SW 1271 (cell line): Measurements from ENCODE around the gene DYNLT1.
A peak's percentile ranks its signal among the peaks of the same experiment; 100 is the strongest.
"Not testable (repeated sequence)": the region's sequence is repeated elsewhere in the genome, so short reads cannot be mapped to it uniquely, and the experiment has no call there.

Experiments used
- DNase-seq, 2 experiments: peaks; one replicate each; lab custom pipeline; 2025; lab: John Stamatoyannopoulos, UW

Gene DYNLT1

DNA sequence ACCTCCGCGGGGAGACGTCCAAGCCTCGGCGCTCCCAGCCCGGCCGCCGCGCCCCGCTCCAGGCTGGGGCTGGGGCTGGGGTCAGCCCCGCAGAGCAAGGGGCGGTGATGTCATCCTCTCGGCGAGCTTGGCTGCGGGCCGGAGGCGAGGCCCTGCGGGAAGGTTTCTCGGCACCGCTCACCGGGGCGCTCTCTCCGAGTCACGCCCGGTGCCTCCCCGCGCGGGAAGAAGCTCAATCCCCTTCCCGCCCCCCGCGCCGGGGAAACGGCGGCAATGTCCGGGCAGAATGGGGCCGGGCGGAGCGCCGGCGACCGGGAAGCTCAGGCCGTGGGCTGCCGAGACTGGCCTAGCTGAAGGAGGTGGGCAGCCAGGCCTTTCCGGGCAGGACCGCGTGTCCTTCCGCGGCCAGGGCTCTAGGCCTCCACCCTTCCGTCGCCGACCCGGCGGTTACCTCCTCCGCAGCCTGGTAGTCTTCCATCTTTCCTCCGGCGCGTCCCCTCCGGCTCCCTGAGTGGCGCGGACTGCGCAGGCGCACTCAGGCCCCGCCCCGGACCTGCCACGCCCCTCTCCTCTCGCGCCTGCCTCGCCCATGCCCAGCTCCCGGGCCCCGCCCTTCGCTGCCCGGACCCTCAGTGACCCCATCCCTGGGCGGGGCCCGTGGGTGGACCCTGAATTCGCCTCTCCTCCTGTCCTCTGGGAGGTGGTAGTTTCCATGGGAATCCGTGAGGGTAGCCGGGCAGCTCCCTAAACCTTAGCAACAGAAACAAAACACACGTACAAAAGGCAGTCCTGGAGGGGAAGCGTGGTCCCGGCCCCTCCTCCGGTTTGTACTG, at the start of gene DYNLT1:
Gene DYNLT1, minus strand, starts transcription at position 513 of the 833 bp plus-strand sequence. Its CDS starts 35 bp downstream, at position 478.
- peak; percentile 78 to 94 for DNase-seq

DNA sequence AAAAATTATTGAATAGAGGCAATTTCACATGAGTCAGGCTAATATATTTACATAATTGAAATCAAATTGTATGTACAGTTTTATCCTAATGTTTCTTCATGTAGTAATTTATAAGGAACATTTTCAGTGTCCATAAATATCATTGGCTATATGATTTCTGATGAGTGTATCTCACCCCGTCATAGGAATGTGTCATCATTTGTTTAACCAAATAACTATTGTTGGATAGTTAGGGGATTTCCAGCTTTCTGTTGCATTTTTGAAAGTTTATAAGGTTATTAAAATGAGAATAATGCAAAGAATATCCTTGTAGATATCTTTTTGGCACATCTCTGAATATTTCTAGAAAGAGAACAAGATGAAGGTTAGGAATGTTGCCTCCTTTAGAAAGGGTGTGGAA, 44.3 kb upstream of the DYNLT1 start:
- no peak for DNase-seq

DNA sequence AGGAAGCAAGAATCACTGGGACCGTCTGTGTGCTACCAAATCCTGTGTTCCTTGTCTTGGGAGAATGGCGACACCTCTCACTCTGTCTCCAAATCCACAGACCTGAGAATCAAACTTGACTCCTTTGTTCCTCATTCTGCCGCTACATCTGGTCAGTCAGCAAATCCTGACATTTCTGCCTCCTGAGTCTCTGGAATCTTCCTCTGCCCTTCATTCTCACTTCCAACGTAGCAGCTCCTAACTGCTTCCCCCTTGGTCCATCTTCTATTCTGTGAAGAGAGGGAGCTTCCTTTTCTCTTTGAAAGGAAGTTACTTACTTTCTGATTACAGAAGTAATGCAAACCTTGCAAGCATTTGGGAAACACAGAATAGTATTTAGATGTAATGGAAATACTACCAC, 43.0 kb upstream of the DYNLT1 start:
- no peak for DNase-seq

DNA sequence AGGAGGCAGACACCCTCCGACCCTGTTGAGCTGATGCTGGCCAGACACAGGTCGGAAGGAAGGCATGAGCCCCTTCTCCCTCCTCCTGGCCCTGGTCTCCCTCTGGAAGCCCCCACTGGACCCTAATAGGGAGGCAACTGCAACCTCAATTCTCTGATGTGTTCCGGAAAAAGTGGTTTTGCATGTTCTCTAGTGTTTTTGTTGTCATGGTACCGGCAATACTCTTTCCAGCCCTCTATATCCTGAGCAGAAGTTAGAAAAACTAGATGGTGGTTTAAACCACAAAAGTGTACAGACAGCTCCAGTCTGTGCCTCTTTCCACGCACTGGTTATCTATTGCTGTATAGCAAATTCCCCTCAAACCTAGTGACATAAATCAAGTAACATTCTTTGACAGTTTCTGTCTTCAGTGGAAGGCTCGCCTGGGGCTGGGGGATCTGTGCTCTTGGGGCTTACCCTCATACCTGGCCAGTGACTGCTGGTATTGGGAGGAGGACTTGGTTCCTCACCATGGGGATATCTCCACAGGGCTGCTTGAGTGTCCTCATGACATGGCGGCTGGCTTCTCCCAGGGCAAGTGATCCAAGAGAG, 42.3 kb upstream of the DYNLT1 start:
- no peak for DNase-seq

DNA sequence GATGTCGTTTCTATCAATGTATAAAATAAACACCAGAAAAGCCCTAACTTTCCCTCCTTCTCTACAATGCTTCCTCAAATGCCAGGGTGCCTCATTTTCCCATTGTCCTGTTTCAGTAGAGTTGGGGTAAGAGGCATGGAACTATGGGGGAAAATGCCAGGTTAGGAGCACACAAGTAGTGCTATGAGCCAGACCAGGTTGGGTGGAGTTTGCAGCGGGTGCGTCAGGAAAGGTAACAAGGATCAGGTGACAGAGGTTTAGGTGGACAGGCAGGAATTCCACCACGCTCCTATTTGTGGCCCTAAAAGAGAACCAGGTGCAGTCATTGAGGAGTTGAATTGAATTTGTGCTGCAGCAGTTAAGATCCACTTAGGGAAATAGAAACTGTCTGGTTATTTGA, 41.8 kb upstream of the DYNLT1 start:
- DNase-seq: no peak

DNA sequence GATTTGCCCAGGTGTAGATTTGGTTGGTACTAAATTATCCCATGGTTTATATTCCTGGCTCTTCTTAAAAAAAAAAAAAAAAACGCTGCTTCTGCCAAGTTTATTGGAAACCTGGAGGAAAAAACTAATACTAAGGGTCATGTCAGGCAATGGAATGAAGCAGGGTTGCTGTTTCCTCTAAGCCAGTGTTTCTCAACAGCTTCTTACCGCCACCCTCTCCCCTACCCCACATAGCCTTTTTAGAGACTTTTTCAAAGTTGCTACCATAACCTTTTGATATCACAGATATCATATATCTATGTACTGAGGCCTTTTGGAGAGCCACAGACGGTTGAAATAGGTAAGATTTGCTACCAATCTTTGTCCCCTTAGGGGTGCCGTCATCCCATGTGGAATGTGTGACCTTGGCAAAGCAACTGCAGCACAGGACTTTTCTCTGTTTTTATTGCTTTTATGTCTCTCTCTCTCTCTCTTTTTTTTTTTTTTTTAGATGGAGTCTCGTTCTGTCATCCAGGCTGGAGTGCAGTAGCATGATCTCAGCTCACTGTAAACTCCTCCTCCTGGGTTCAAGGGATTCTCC, 40.3 kb upstream of the DYNLT1 start:
- no peak for DNase-seq

DNA sequence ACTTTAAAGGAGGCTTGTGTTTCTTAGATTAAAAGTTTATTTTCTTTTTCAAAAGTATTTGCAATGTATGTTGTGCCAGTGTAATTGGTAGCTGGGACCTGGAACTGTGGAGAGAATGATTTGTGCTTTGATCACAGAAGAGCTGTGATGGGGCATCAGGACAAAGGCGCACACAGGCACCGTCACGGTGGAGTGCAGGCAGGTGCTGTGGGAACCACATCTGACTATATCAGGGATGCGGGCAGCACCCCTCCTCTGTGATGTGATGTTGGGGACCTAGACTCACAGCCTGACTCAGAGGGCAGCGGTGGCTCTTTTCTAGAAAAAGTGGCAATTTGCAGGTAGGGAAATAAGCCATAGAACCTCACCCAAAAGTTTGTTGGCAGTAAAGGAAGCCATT, 39.8 kb upstream of the DYNLT1 start:
- no peak for DNase-seq

DNA sequence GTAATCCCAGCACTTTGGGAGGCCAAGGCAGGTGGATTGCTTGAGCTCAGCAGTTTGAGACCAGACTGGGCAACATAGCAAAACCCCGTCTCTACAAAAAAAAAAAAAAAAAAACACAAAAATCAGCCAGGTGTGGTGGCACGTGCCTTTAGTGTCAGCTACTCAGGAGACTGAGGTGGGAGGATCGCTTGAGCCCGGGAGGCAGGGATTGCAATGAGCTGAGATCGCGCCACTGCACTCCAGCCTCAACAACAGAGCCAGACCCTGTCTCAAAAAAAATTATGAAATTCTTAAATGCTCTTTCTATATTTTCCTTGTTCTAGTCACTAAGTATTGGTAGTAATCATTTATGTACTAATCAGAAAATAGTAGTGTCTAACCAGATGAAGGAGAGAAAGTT, 35.9 kb upstream of the DYNLT1 start:
- DNase-seq: no peak

DNA sequence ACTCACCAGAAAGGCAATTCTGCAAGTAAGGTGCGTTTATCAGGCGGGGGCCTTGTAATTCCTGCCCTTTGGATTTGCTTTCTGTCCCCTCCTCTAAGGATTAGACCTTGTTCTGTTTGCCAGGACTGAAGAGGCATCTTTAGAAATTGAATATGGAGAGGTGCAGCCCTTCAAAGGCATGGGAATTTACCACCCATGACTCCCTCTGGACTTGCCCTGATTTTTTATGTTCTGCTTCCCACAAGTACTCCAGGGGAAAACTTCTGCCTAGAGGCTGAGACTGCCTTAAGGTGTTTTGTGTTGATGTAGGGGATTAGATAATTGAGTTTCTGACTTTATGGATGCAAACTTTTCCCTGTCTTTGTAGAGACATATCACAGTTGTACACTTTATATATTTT, 35.5 kb upstream of the DYNLT1 start:
- no peak for DNase-seq

DNA sequence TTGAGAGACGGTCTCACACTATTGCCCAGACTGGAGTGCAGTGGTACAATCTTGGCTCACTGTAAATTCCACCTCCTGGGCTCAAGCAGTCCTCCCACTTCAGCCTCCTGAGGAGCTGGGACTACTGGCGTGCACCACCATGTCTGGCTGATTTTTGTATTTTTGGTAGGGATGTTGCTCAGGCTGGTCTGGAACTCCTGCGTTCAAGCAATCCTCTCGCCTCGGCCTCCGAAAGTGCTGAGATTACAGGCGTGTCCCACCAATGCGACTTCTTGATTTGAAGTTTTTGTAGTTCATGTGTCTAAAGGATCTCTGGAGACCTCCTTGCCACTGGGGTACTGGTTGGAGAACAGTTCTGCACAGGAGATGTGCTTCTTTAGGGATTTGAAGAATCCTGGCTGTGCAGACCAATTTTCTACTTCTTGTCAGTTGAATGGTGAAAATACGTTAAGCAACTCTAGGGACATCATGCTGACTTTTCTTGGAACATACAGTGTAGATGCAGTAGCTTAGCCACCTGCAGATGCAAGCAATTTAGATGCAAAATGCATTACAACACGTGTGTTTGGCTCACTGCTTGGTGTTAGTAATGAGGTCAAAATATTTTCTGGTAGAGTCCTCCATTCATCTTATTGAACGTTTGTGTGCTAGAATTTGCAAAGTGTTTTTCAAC, 33.5 kb upstream of the DYNLT1 start:
- DNase-seq: no peak

DNA sequence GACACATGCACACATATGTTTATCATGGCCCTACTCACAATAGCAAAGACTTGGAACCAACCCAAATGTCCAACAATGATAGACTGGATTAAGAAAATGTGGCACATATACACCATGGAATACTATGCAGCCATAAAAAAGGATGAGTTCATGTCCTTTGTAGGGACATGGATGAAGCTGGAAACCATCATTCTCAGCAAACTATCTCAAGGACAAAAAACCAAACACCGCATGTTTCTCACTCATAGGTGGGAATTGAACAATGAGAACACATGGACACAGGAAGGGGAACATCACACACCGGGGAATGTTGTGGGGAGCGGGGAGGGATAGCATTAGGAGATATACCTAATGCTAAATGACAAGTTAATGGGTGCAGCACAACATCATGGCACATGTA, 32.6 kb upstream of the DYNLT1 start:
- DNase-seq: not testable (repeated sequence)

DNA sequence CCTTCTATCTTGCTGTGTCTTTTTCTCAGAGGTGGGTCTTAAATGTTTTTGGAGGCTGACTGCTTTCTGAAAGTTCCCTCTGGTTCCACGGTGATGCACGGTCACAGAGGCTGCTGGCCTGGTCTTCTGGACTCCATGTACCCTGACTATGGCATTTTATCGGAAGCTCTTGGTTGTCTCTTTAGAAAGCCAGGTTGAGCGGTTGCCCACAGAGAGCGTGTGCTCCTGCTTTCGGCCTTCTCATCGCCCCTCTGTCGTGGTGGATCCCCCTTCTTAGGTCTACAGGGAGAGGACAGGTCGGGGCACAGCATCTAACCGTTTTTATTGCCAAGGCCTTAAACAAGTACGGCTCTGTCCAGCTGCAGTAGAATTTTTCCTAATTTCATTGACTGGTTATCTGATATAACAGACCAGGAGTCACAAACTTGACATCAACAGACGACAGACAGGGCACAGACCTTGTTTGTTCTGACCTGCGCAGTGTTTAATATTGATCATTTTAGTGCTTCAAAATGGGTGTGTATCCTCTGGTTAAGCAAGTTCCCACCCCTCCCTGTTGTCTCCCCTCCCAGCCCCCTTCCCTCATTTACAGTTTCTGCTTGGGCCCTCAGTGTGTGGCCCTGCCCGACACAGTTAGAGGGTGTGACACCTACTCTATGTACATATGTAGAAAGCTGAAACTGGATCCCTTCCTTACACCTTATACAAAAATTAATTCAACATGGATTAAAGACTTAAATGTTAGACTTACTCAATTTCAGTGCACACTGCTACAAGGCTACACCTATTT, 30.0 kb upstream of the DYNLT1 start:
- DNase-seq: no peak

DNA sequence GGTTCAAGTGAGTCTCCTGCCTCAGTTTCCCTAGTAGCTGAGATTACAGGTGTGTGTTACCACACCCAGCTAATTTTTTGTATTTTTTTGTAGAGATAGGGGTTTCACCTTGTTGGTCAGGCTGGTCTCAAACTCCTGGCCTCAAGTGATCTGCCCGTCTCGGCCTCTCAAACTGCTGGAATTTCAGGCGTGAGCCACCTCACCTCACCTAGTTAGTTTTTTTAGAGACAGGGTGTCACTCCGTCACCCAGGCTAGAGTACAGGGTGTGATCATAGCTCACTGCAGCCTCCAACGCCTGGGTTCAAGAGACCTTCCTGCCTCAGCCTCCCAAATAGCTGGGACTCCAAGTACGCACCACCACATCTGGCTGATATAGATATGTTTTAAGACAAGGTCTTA, 28.2 kb upstream of the DYNLT1 start:
- no peak for DNase-seq

DNA sequence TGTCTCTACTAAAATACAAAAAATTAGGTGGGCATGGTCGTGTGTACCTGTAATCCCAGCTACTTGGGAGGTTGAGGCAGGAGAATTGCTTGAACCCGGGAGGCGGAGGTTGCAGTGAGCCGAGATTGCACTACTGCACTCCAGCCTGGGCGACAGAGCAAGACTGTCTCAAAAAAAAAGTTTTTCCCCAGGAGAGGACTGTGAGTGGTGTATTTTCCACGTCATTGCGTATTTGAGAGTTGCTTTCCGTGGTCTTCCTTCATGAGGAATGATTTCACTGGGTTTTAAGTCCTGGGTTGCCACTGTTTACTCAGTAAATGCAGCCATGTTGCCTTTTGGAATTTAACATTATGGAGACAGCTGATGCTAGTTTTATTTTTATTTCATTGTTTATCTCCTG, 27.6 kb upstream of the DYNLT1 start:
- DNase-seq: not testable (repeated sequence)

DNA sequence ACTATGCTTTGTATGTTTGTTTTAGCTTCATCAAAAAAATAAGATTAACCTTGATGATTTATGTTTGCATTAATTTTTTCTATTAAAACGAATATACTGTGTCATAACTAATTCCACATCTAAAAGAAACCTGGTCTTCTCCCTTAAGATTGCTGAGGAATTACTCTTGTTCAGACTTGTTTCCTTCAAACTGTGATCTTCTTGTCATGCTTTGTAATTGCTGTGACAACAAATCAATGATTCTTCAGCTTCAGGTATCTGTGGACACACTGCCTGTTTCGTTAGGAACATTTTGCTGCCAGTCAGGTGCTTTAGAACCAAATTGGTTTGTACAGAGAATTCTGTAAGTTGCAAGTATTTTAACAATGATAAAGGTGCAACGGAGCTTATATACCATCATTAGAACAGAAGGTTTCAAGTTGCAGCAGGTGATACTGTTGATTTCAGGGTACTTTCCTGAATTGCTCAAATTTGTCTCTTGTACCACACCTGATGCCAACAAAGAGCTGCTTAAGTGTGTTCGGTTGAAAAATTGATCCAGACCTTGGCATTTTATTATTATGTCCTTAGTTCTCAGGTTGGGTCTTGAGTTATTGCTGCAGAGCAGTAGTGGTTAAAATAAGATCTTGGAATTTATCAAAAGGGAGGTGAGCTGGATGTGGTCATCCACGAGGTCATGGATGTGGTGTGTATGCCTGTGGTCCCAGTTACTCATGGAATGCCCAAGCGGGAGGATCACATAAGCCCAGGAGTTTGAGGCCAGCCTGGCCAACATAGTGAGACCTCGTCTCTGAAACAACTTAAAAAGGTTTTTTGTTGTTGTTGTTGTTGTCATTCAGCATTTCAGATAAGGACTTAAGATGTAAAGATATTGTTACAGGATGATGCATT, 24.8 kb upstream of the DYNLT1 start:
- no peak for DNase-seq

DNA sequence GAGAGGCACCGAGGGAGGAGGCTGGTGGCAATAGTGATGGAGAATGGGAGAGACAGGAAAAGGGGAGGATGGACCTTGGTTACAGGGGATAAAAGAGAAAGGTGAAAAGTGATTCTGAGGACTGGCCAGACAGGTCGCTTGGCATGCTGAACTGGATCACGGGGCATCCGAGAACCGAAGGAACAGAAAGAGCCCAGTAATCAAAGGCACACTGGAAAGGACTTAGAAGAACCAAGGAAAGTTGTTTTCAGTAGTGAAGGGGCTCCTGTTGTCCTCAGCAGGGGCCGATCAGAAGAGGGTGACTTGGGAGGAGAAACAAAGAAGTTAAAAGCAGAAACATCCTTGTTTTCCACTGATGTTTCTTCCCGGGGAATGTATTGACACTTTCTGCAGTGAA, 24.2 kb upstream of the DYNLT1 start:
- no peak for DNase-seq

DNA sequence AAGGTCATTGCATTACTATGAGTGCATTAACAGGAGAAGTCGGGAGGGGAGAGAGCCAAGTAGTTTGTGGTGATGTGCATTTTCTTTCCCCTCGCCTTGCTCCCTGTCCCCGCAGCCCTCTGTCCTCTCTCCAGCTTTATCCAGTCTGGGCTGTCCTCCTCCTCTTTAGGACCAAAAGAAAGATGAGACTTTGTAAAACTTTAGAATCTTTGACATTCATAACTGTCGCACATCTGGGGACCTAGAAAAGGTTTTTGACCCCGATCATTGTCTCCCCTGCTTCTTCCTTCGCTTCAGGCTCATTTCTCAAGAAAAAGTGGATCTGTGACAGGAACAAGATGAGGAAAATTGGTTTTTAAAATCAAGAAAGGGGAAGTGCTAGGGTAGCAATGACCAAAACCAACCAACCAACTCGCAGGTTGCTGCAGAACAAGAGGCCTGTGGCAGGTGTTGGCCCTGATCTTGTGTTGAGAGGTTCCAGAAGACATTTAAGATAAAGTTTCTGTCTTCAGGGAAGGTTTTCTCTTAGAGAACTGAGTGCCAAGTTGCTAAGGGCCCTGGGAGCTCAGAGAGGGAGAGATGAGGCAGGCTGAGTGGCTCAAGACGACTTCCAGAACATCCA, 22.9 kb upstream of the DYNLT1 start:
- DNase-seq: no peak

DNA sequence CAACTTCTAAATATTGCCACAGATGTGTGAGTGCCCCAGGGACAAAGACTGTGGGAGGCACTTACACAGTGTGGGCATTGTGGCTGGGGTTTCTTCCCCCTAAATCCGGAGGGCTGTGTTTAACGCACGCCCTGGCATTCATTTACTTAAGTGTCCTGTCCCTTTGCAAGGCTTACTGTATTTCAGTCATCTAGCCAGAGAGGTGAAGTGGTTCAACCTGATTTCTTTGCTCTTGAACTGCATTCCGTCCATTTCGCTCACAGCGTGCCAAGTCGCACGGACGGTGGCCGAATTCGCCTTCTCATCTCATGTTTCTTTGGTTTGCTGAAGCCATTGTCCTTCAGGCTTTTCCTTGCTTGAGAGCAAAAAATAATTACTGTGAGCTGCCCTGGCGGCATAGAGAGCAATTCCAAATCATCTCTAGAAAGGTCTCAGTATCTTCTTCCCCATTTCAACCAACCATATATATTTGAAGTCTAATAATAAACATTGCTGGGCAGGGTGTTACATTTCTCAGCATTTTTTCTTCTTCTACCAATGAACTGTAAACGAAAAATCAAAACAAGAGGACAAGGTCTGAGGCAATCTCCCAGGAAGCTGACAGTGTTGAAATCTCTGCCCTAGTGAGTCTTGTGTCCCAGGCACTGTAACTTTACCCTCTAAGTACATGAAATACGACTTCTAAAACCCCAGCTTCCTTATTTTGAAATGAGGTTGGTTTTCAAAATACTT, 22.3 kb upstream of the DYNLT1 start:
- DNase-seq: no peak

DNA sequence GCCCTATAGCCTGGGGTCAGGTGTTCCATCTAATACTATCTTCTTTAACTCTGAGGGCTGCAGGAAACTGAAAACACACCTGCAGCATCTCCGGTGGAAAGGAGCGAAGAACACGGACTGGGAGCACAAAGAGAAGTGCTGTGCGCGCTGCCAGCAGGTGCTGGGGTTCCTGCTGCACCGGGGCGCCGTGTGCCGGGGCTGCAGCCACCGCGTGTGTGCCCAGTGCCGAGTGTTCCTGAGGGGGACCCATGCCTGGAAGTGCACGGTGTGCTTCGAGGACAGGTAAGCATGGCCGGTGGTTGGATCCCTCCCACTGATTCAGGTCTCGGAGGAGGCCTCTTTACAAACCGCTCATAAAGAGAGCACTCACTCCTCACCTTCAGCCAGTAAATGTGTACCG, 20.8 kb upstream of the DYNLT1 start:
- no peak for DNase-seq

DNA sequence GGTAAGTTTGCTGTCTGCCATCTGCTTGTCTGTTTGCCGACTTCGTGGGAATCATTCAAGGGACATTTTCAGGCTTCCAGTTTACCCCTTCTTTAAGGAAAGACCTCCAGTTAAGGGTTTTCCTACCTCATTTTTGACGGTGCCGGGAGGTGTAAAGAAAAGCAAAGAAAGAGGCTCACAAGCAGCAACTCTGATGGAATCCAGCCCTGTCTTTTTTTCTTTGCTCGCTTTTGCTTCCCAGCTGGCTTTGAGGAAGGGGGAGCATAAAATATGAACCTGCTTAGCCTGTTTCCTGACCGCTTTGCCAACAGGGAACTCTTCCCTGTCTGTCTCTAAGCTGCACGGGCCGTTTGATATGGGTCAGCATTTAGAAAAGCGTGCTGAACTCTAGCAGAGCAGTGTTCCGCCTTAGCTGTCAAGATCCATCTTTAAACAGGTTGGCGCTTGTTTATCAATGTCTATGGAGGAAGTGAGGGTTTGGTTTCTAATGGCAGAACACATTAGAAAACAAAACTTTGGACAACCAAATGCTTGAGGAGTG, 19.2 kb upstream of the DYNLT1 start:
- no peak for DNase-seq
